ENCODE data around the gene CCDC191.

The CCDC191 gene

GRCh38 chr3:113948015-113948917 is 108.1 kb downstream of the CCDC191 start (continued):
- TF ChIP-seq ZBTB20 (tag by site-specific recombination; IDR thresholded peaks at IDR 0.05) (peak; percentile 81; the same call in 1 of the 2 replicates), ZNF155 (tag by site-specific recombination; IDR thresholded peaks at IDR 0.05) (no peak), KLF10 (tag by site-specific recombination; IDR thresholded peaks at IDR 0.05) (no peak), ZNF549 (tag by site-specific recombination; IDR thresholded peaks at IDR 0.05) (no peak), ZNF777 (tag by site-specific recombination; IDR thresholded peaks at IDR 0.05; ENCODE audit: borderline replicate concordance) (0 out of 2 replicates have a peak, but pooled peaks have one; percentile 0), ZSCAN16 (tag by site-specific recombination; IDR thresholded peaks at IDR 0.05) (no peak), ZNF621 (tag by site-specific recombination; IDR thresholded peaks at IDR 0.05) (no peak), YY2 (tag by site-specific recombination; IDR thresholded peaks at IDR 0.05) (no peak), ZSCAN18 (tag by site-specific recombination; IDR thresholded peaks at IDR 0.05) (no peak), ZNF585B (tag by site-specific recombination; IDR thresholded peaks at IDR 0.05) (no peak), IKZF3 (tag by site-specific recombination; IDR thresholded peaks at IDR 0.05) (no peak), ZNF521 (tag by site-specific recombination; IDR thresholded peaks at IDR 0.05) (no peak), TRIM28 (IDR thresholded peaks at IDR 0.05; ENCODE audit: borderline replicate concordance, low read length) (no peak), ZNF626 (tag by site-specific recombination; IDR thresholded peaks at IDR 0.05) (no peak), ZNF704 (tag by site-specific recombination; IDR thresholded peaks at IDR 0.05) (no peak), ZSCAN5A (tag by site-specific recombination; IDR thresholded peaks at IDR 0.05) (no peak), ZNF280C (tag by site-specific recombination; IDR thresholded peaks at IDR 0.05) (no peak), ZNF214 (tag by site-specific recombination; IDR thresholded peaks at IDR 0.05; ENCODE audit: borderline replicate concordance) (no peak), ZBTB10 (tag by site-specific recombination; IDR thresholded peaks at IDR 0.05) (peak; percentile 61; the same call in 1 of the 2 replicates), ZNF16 (tag by site-specific recombination; IDR thresholded peaks at IDR 0.05; ENCODE audit: low read depth) (no peak), ZNF843 (tag by site-specific recombination; IDR thresholded peaks at IDR 0.05) (no peak), ZNF391 (tag by site-specific recombination; IDR thresholded peaks at IDR 0.05; ENCODE audit: borderline replicate concordance, low read depth) (no peak), ZBTB1 (tag by site-specific recombination; IDR thresholded peaks at IDR 0.05) (no peak), ZNF121 (tag by site-specific recombination; IDR thresholded peaks at IDR 0.05) (no peak), PATZ1 (tag by site-specific recombination; IDR thresholded peaks at IDR 0.05) (peak; percentile 66), ZNF501 (tag by site-specific recombination; IDR thresholded peaks at IDR 0.05) (no peak), GLI4 (tag by site-specific recombination; IDR thresholded peaks at IDR 0.05) (no peak), ZNF473 (tag by site-specific recombination; IDR thresholded peaks at IDR 0.05) (no peak), ZBTB8A (tag by site-specific recombination; IDR thresholded peaks at IDR 0.05) (peak; percentile 63; the same call in 1 of the 2 replicates)
